Measurements from ENCODE around the gene MPIG6B. TPM values are rescaled to one million over a fixed set of nuclear protein-coding genes. Genes with fewer than 3 reads are reported as not detected.

MPIG6B gene
- total RNA-seq, 1 donor from 2014 or later, result not detected

DNA sequence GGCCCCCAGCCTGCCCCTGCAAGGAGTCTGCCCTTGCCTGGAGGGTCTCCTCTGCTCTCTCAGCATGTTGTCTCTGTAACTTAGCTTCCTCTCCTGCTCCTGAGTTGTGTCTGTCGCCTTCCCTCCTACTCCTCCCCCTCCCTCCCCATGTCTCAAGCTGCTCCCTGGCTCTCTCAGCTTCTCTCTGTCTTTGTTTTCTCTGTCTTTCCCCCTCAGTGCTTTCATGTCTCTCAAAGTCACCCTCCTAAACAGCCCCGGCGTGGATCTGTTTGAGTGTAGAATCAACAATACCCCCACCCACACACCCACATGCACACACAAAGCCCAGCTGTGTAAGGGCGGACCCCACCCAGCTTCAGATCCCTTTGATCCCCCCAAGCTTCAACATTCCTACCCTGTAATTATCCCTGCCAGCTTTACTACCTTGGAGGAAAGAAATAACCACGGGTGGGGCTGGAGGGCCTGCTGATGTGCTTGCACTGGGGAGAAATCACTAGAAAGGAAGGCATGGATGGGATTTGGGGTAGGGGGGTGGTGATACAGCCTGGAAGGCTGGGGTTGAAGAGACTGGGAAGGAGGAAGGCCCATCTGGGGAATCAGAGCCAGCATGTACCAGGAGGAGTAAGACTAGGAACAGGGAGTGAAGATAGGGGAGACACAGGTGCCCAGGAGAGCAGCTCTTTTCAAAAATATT is 9.0 kb upstream of the MPIG6B start:
- H3K27me3 ChIP-seq, result no peaks in the 10 kb centered on the region
- H3K4me3 Mint-ChIP-seq, result peak overlapping the region; percentile 71
- H2AFZ ChIP-seq (replicated peaks), result peak overlapping the region; percentile 75
- H3K4me3 ChIP-seq, result no peak overlapping the region
- H3K9me3 ChIP-seq (ENCODE audit: low read depth), result no peaks in the 10 kb centered on the region
- peaks cover 21% of the 10 kb centered on the region for H3F3A ChIP-seq (ENCODE audit: low read depth)
- H3K9ac ChIP-seq, result no peak overlapping the region
- H3K79me2 ChIP-seq (ENCODE audit: low read depth), result no peaks in the 10 kb centered on the region
- H3K27me3 Mint-ChIP-seq (ENCODE audit: insufficient read depth, low read depth), result peaks cover 19% of the 10 kb centered on the region
- H3K4me1 ChIP-seq, result peaks cover 25% of the 10 kb centered on the region
- DNase-seq (ENCODE audit: low spot score), result peak; percentile 62
- TF ChIP-seq, protein P1, sequence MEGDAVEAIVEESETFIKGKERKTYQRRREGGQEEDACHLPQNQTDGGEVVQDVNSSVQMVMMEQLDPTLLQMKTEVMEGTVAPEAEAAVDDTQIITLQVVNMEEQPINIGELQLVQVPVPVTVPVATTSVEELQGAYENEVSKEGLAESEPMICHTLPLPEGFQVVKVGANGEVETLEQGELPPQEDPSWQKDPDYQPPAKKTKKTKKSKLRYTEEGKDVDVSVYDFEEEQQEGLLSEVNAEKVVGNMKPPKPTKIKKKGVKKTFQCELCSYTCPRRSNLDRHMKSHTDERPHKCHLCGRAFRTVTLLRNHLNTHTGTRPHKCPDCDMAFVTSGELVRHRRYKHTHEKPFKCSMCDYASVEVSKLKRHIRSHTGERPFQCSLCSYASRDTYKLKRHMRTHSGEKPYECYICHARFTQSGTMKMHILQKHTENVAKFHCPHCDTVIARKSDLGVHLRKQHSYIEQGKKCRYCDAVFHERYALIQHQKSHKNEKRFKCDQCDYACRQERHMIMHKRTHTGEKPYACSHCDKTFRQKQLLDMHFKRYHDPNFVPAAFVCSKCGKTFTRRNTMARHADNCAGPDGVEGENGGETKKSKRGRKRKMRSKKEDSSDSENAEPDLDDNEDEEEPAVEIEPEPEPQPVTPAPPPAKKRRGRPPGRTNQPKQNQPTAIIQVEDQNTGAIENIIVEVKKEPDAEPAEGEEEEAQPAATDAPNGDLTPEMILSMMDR (IDR thresholded peaks at IDR 0.05), result no peak
- TF ChIP-seq EZH2phosphoT487 (IDR thresholded peaks at IDR 0.05) (no peak), EZH2 (IDR thresholded peaks at IDR 0.05) (no peak)
- peak overlapping the region; percentile 57 for H3K27ac ChIP-seq
- no peaks in the 10 kb centered on the region for H4K20me1 ChIP-seq (ENCODE audit: low read depth)
- H3K9me3 Mint-ChIP-seq, result no peaks in the 10 kb centered on the region
- peaks cover 49% of the 10 kb centered on the region for H3K4me1 Mint-ChIP-seq
- H3K36me3 Mint-ChIP-seq, result no peaks in the 10 kb centered on the region
- peak overlapping the region; percentile 64 for H3K4me2 ChIP-seq
- H3K27ac Mint-ChIP-seq, result peak overlapping the region; percentile 97
- H3K36me3 ChIP-seq, result no peaks in the 10 kb centered on the region

DNA sequence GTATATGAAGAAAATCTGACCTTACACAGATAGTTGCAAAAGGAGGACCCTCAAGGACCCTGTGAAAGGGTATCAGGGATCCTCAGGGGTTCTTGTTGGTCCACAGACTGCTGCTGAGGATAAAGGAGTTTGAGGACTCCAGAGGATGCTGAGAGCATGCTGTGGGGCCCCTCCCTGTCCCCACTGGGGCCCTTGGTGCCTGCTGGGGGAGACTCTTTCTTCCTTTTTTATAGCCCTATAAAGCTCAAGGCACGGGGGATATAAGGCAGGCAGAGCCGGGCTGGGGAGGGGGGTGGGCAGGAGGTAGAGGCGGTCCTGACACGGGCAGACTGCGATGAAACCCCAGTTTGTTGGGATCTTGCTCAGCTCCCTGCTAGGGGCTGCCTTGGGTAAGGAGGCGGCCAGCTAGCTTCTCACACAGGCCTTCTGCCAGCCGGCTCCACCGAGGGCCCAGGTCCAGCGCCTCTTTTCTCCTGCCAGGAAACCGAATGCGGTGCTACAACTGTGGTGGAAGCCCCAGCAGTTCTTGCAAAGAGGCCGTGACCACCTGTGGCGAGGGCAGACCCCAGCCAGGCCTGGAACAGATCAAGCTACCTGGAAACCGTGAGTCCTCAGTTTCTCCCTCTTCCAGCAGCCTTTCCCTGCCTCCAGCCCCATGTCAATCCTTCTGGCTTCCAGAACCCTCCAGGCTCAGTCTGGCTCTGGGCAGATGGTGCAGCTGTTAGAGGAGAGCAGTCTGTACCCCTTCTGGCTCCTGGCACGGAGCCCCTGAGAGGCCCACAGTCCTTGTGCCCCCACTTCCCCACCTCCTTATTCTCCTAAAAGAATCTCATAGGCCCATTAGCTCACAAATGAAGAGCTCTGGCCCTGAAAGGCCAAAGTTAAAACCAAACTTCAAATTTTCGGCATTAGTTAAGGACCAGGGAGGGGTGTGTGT is 7.9 kb upstream of the MPIG6B start, which contains the start of gene LY6G6D:
LY6G6D (plus strand) TSS at position 327 of the 937 bp plus-strand sequence; CDS start at position 335, 8 bp downstream.
- Histone ChIP-seq H3K27me3 (no peaks in the 10 kb centered on the region), H3K9ac (no peak within 1 kb of the TSS), H3K27ac (peak within 1 kb of the TSS; percentile 57), H4K20me1 (ENCODE audit: low read depth) (no peaks in the 10 kb centered on the region), H3K9me3 (ENCODE audit: low read depth) (no peaks in the 10 kb centered on the region), H3F3A (ENCODE audit: low read depth) (peaks cover 21% of the 10 kb centered on the region), H3K4me1 (peaks cover 25% of the 10 kb centered on the region), H3K36me3 (no peaks in the 10 kb centered on the region), H3K4me2 (peak within 1 kb of the TSS; percentile 64), H3K4me3 (no peak within 1 kb of the TSS), H3K79me2 (ENCODE audit: low read depth) (no peaks in the 10 kb centered on the region), H2AFZ (replicated peaks) (peak within 1 kb of the TSS; percentile 89)
- H3K27ac Mint-ChIP-seq, result peak within 1 kb of the TSS; percentile 97
- no peak for DNase-seq (ENCODE audit: low spot score)
- no peaks in the 10 kb centered on the region for H3K9me3 Mint-ChIP-seq
- TF ChIP-seq EZH2 (IDR thresholded peaks at IDR 0.05), result no peak
- TF ChIP-seq, protein P1 (IDR thresholded peaks at IDR 0.05), result no peak
- TF ChIP-seq EZH2phosphoT487 (IDR thresholded peaks at IDR 0.05), result no peak
- peak within 1 kb of the TSS; percentile 71 for H3K4me3 Mint-ChIP-seq
- peaks cover 48% of the 10 kb centered on the region for H3K4me1 Mint-ChIP-seq
- peaks cover 17% of the 10 kb centered on the region for H3K27me3 Mint-ChIP-seq (ENCODE audit: insufficient read depth, low read depth)
- H3K36me3 Mint-ChIP-seq, result no peaks in the 10 kb centered on the region

DNA sequence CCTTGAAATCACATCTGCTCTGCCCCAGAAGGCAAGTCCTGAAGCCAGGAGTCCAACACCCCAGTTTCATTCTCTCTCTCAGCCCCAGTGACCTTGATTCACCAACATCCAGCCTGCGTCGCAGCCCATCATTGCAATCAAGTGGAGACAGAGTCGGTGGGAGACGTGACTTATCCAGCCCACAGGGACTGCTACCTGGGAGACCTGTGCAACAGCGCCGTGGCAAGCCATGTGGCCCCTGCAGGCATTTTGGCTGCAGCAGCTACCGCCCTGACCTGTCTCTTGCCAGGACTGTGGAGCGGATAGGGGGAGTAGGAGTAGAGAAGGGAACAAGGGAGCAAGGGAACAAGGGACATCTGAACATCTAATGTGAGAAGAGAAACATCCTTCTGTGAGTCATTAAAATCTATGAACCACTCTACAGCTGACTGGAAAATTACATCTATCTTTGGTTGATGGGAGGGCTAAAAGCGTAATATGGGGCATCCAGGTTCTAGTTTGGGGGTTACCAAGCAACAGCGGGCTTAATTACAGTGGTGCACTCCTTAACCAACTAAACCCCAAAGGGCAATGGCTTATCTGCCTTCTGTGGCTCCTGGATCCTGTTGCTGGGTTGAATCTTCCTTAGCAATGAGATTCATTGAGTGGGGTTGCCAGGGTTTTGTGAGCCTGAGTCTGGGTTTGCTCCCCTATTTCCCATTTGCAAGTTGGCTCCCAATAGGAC is 5.5 kb upstream of the MPIG6B start:
- peak overlapping the region; percentile 27 for H2AFZ ChIP-seq (replicated peaks)
- H3K27ac Mint-ChIP-seq, result no peak overlapping the region
- peaks cover 25% of the 10 kb centered on the region for H3K4me1 ChIP-seq
- H3K36me3 Mint-ChIP-seq, result no peaks in the 10 kb centered on the region
- H3K4me3 Mint-ChIP-seq, result peak overlapping the region; percentile 46
- peaks cover 31% of the 10 kb centered on the region for H3K4me1 Mint-ChIP-seq
- H4K20me1 ChIP-seq (ENCODE audit: low read depth), result no peaks in the 10 kb centered on the region
- H3K27me3 Mint-ChIP-seq (ENCODE audit: insufficient read depth, low read depth), result peaks cover 12% of the 10 kb centered on the region
- DNase-seq (ENCODE audit: low spot score), result peak; percentile 63
- no peak overlapping the region for H3K4me3 ChIP-seq
- H3K79me2 ChIP-seq (ENCODE audit: low read depth), result no peaks in the 10 kb centered on the region
- H3K27ac ChIP-seq, result no peak overlapping the region
- no peaks in the 10 kb centered on the region for H3K9me3 ChIP-seq (ENCODE audit: low read depth)
- TF ChIP-seq EZH2phosphoT487 (IDR thresholded peaks at IDR 0.05), result no peak
- TF ChIP-seq, protein P1 (IDR thresholded peaks at IDR 0.05), result peak; percentile 43
- H3K4me2 ChIP-seq, result no peak overlapping the region
- H3K9me3 Mint-ChIP-seq, result no peaks in the 10 kb centered on the region
- H3K27me3 ChIP-seq, result no peaks in the 10 kb centered on the region
- H3K9ac ChIP-seq, result no peak overlapping the region
- no peaks in the 10 kb centered on the region for H3K36me3 ChIP-seq
- H3F3A ChIP-seq (ENCODE audit: low read depth), result peaks cover 21% of the 10 kb centered on the region

Measured in neural progenitor cell (in vitro differentiated cells).